SU-DHL-6 (cell line): Measurements from ENCODE around the gene CABP4.

ENCODE experiments used
- CTCF ChIP-seq: fragments of 200-600 bp; sonication (generic); IDR thresholded peaks from one replicate; pipeline ENCODE4 v1.5.1; 2017; ENCODE audit warnings: antibody characterized with exemption, mild to moderate bottlenecking, low read length, moderate library complexity; ENCODE audit not compliant: insufficient read depth, poor library complexity, severe bottlenecking
- EZH2phosphoT487 ChIP-seq: fragments of 200-600 bp; sonication (generic), shearing (Covaris generic); conservative IDR thresholded peaks from 2 replicates; pipeline ENCODE4 v1.6.1; 2018; ENCODE audit warnings: mild to moderate bottlenecking, antibody characterized with exemption, low read length, moderate library complexity, mixed read lengths

GRCh38 chr11:67422891-67423290 lies 32.3 kb upstream of the CABP4 start:
- no peak for TF ChIP-seq CTCF
- TF ChIP-seq EZH2phosphoT487 = no peak
